Sigmoid colon (tissue), 7 donors: ENCODE data around the gene PAQR6. TPM values are rescaled to one million over a fixed set of nuclear protein-coding genes. Genes with fewer than 3 reads are reported as not detected.
"Not testable (repeated sequence)": the region's sequence is repeated elsewhere in the genome, so short reads cannot be mapped to it uniquely, and the experiment has no call there.

Experiments
- DNase-seq: peaks from one replicate; pipeline ENCODE4 v3.0.0-alpha.2; 2019
- H3K27ac ChIP-seq, 4 donors: fragments of 200-600 bp; sonication (generic); one replicate each; pipeline ENCODE4 v1.5.1; 2016 to 2019; ENCODE audit warnings: mild to moderate bottlenecking in 1 of 4
- H3K27me3 ChIP-seq, 3 donors: fragments of 200-600 bp; sonication (generic); one replicate each; pipeline ENCODE4 v1.5.1; 2019; ENCODE audit warnings: mild to moderate bottlenecking in 1 of 3
- H3K36me3 ChIP-seq, 4 donors: fragments of 200-600 bp; sonication (generic); one replicate each; pipeline ENCODE4 v1.5.1; 2016 to 2019
- H3K4me1 ChIP-seq, 4 donors: fragments of 200-600 bp; sonication (generic); one replicate each; pipeline ENCODE4 v1.5.1; 2017 to 2019
- H3K4me3 ChIP-seq, 4 donors: fragments of 200-600 bp; sonication (generic); one replicate each; pipeline ENCODE4 v1.5.1; 2017 to 2019; ENCODE audit warnings: mild to moderate bottlenecking in 2 of 4, moderate library complexity in 1 of 4
- H3K9me3 ChIP-seq, 4 donors: fragments of 200-600 bp in 3 of 4; sonication (generic) in 3 of 4; one replicate each; pipeline versions ENCODE4 v1.5.1 to v1.6.1; 2013 to 2019
- CTCF ChIP-seq, 4 experiments: fragments of 450-650 bp in 3 of 4; fragments of 200-600 bp in 1 of 4; IDR thresholded peaks; one replicate each; pipeline ENCODE4 v1.5.1; 2016 to 2019; ENCODE audit warnings: antibody characterized with exemption in 4 of 4, mild to moderate bottlenecking in 3 of 4, moderate library complexity in 2 of 4
- EP300 ChIP-seq, 4 donors: sonication (generic); formaldehyde crosslinking; IDR thresholded peaks; one replicate each; pipeline ENCODE4 v1.6.1; 2017; ENCODE audit warnings: antibody characterized with exemption in 4 of 4
- POLR2A ChIP-seq, 2 donors: fragments of 450-650 bp; IDR thresholded peaks; one replicate each; pipeline ENCODE4 v1.6.1; 2016; ENCODE audit warnings: antibody characterized with exemption in 2 of 2, mild to moderate bottlenecking in 2 of 2, moderate library complexity in 2 of 2
- POLR2AphosphoS5 ChIP-seq, 4 donors: sonication (generic); formaldehyde crosslinking; IDR thresholded peaks; one replicate each; pipeline ENCODE4 v1.6.1; 2017; ENCODE audit warnings: antibody characterized with exemption in 4 of 4
- WGBS, 2 donors: extraction: QIAGEN DNeasy Blood & Tissue Kit; methylation state at CpG; one replicate each; pipeline ENCODE4 v1.1.7; 2013; 5-methylcytosine and 5-hydroxymethylcytosine counted together
- intact Hi-C: fragments of 100-400 bp; cut with DNase I; formaldehyde crosslinking; loops from one replicate; pipeline ENCODE4 v1.15.1; 2023
- polyA plus RNA-seq, 3 donors: library from polyadenylated mRNA; stranded (reverse); fragments of 200-250 nt; gene quantifications; one replicate each; pipeline ENCODE4 v1.2.3, GENCODE V29; 2013
- total RNA-seq, 4 donors: library from RNA; depleted of rRNA; stranded (reverse); fragments of >200 nt; gene quantifications; one replicate each; pipeline ENCODE4 v1.1.0, GENCODE V29; 2016
- donor health status: healthy with polysubstance abuse.
- donor health status: Bipolar disorder and iron deficiency.
- donor health status: healthy.

Gene PAQR6
- total and polyA plus RNA-seq, 7 donors, result 0.69 to 7.7 (median 3.4) TPM

DNA sequence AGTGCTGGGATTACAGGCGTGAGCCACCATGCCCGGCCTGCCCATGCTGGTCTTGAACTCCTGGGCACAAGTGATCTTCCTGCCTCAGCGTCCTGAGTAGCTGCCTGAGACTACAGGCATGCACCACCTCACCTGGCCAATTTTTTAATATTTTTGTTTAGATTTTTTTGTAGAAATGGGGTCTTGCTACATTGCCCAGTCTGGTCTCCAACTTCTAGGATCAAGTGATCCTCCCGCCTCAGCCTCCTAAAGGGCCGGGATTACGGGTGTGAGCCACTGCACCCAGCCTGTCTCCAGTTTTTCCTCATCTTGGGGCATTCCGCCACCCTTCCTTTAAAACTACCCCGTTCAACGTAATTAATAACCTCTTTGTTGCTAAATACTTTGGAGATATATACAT is 27.6 kb downstream of the PAQR6 start:
- 96 to 98% methylated on average over 9 of the region's 9 CpGs for WGBS, 2 donors
- peaks cover 9 to 44% (median 31%) of the 10 kb centered on the region in 4 donors for H3K36me3 ChIP-seq
- no peak for TF ChIP-seq POLR2AphosphoS5 (IDR thresholded peaks at IDR 0.05)
- TF ChIP-seq POLR2A (IDR thresholded peaks at IDR 0.05), result no peak
- TF ChIP-seq CTCF (IDR thresholded peaks at IDR 0.05), result no peak
- TF ChIP-seq EP300 (IDR thresholded peaks at IDR 0.05), result no peak
- no peak overlapping the region for H3K4me3 ChIP-seq
- intact Hi-C loops, result no loop called here
- no peak for DNase-seq
- no peak overlapping the region for H3K27ac ChIP-seq
- H3K4me1 ChIP-seq, result peaks cover 0 to 4% (median 1%) of the 10 kb centered on the region in 4 donors
- no peaks in the 10 kb centered on the region for H3K27me3 ChIP-seq
- no peaks in the 10 kb centered on the region for H3K9me3 ChIP-seq

GRCh38 chr1:156217871-156218270 is 30.0 kb downstream of the PAQR6 start:
- Histone ChIP-seq H3K9me3 (no peaks in the 10 kb centered on the region), H3K4me3 (no peak overlapping the region), H3K27ac (peak overlapping the region in 3 of 4 donors; percentile 10 to 33 (median 23)), H3K4me1 (peaks cover 0 to 16% (median 15%) of the 10 kb centered on the region in 4 donors), H3K36me3 (peaks cover 9 to 29% (median 24%) of the 10 kb centered on the region in 4 donors), H3K27me3 (no peaks in the 10 kb centered on the region)
- no peak for TF ChIP-seq EP300 (IDR thresholded peaks at IDR 0.05)
- no peak for TF ChIP-seq POLR2A (IDR thresholded peaks at IDR 0.05)
- TF ChIP-seq POLR2AphosphoS5 (IDR thresholded peaks at IDR 0.05), result no peak
- no peak for TF ChIP-seq CTCF (IDR thresholded peaks at IDR 0.05)
- WGBS, 2 donors, result 45 to 88% methylated on average over 2 of the region's 2 CpGs
- intact Hi-C loops, result no loop called here
- DNase-seq, result no peak

- intact Hi-C loops, DNase-seq, H3K9me3 ChIP-seq, H3K27me3 ChIP-seq, H3K27ac ChIP-seq, H3K4me3 ChIP-seq: not testable (repeated sequence)
- WGBS, 2 donors, result 94% methylated on average over 55 of the region's 55 CpGs
- H3K36me3 ChIP-seq, result peaks cover 9 to 18% (median 13%) of the 10 kb centered on the region in 4 donors
- peaks cover 0 to 22% (median 19%) of the 10 kb centered on the region in 4 donors for H3K4me1 ChIP-seq
Measured at GRCh38 chr1:156216361-156217086, 31.3 kb downstream of the PAQR6 start.

DNA sequence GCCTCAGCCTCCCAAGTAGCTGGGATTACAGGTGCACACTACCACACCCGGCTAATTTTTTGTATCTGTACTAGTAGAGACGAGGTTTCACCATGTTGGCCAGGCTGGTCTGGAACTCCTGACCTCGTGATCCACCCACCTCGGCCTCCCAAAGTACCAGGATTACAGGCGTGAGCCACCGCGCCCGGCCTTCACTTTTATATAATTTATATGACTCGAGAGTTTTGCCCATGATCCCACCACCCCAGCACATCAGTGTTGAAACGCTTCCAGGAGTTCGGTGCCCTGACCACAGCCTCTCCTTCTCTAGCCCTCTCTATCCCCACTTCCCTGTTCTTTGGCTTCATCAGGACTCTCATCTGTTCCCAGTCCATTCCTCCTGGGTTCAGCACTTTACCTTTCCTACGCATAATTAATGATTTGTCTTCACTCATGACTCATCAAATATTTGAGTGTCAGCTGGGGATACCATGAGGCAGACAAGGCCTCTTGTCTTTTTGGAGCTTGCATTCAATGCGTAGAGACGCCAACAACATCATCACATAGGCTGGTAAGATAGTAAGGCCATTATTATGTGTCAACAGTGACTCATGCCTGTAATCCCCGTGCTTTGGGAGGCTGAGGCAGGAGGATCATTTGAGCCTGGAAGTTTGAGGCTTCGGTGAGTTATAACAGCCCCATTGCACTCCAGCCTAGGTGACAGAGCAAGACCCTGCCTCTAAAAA is 33.7 kb downstream of the PAQR6 start:
- H3K9me3 ChIP-seq, result no peaks in the 10 kb centered on the region
- peak overlapping the region in 3 of 4 donors; percentile 56 to 69 (median 69) for H3K4me3 ChIP-seq
- WGBS, 2 donors, result 62 to 83% methylated on average over 16 of the region's 16 CpGs
- TF ChIP-seq POLR2A (IDR thresholded peaks at IDR 0.05) (no peak), EP300 (IDR thresholded peaks at IDR 0.05) (no peak), CTCF (IDR thresholded peaks at IDR 0.05) (no peak), POLR2AphosphoS5 (IDR thresholded peaks at IDR 0.05) (no peak)
- intact Hi-C loops, result loop anchor here (5.0 kb wide), 1 partner anchor 52 kb away; no protein-coding TSS in a partner anchor
- peak overlapping the region; percentile 85 to 95 (median 94) for H3K27ac ChIP-seq
- no peaks in the 10 kb centered on the region for H3K27me3 ChIP-seq
- peaks cover 0 to 18% (median 13%) of the 10 kb centered on the region in 4 donors for H3K36me3 ChIP-seq
- DNase-seq, result no peak
- H3K4me1 ChIP-seq, result peaks cover 0 to 22% (median 19%) of the 10 kb centered on the region in 4 donors

GRCh38 chr1:156213644-156213966 is 34.3 kb downstream of the PAQR6 start:
- no peak for DNase-seq
- peaks cover 0 to 22% (median 19%) of the 10 kb centered on the region in 4 donors for H3K4me1 ChIP-seq
- intact Hi-C loops, result loop anchor here (2.0 to 5.0 kb wide), 2 partner anchors 19 to 51 kb away; partner anchors contain the start of gene SLC25A44
- TF ChIP-seq POLR2AphosphoS5 (IDR thresholded peaks at IDR 0.05) (no peak), EP300 (IDR thresholded peaks at IDR 0.05) (no peak), POLR2A (IDR thresholded peaks at IDR 0.05) (no peak)
- H3K36me3 ChIP-seq, result peaks cover 0 to 21% (median 13%) of the 10 kb centered on the region in 4 donors
- H3K27me3 ChIP-seq, result no peaks in the 10 kb centered on the region
- H3K9me3 ChIP-seq, result no peaks in the 10 kb centered on the region
- 10 to 22% methylated on average over 11 of the region's 11 CpGs for WGBS, 2 donors
- H3K27ac ChIP-seq, result peak overlapping the region; percentile 85 to 95 (median 94)
- H3K4me3 ChIP-seq, result peak overlapping the region; percentile 53 to 69 (median 62)
